Neutrophil (primary cell): ENCODE results near the gene STK16.
A peak's percentile ranks its signal among the peaks of the same experiment; 100 is the strongest.

Experiments used
- H3K27ac ChIP-seq: fragments of 200-600 bp; sonication (generic); 2 replicates; pipeline ENCODE4 v1.5.1; 2016; ENCODE audit warnings: mild to moderate bottlenecking, moderate library complexity
- H3K27me3 ChIP-seq: fragments of 200-600 bp; sonication (generic); 2 replicates; pipeline ENCODE4 v1.6.0; 2016; ENCODE audit warnings: mild to moderate bottlenecking
- H3K36me3 ChIP-seq: fragments of 200-600 bp; sonication (generic); 2 replicates; pipeline ENCODE4 v1.5.1; 2017
- H3K4me1 ChIP-seq, 2 experiments: fragments of 200-600 bp in 1 of 2; sonication (generic) in 1 of 2; 1 replicate in 1 of 2; 2 replicates in 1 of 2; pipeline versions ENCODE4 v1.5.1 to v1.6.1; 2013 to 2016; ENCODE audit warnings: low read depth in 1 of 2, low read length in 1 of 2, mild to moderate bottlenecking in 1 of 2, moderate library complexity in 1 of 2; ENCODE audit not compliant: control insufficient read depth in 1 of 2, insufficient read depth in 1 of 2
- H3K4me3 ChIP-seq, 2 experiments: fragments of 200-600 bp in 1 of 2; sonication (generic) in 1 of 2; 1 replicate in 1 of 2; 2 replicates in 1 of 2; pipeline ENCODE4 v1.5.1; 2013 to 2016; ENCODE audit warnings: low read depth in 1 of 2, low read length in 1 of 2, mild to moderate bottlenecking in 1 of 2, moderate library complexity in 1 of 2
- H3K9me3 ChIP-seq: fragments of 200-600 bp; sonication (generic); 2 replicates; pipeline ENCODE4 v1.5.1; 2016
- TF ChIP-seq, protein P1 (sequence below): fragments of 200-600 bp; sonication (generic); IDR thresholded peaks from 2 replicates; pipeline ENCODE4 v1.5.1; 2016; ENCODE audit warnings: antibody characterized with exemption

The STK16 gene

DNA sequence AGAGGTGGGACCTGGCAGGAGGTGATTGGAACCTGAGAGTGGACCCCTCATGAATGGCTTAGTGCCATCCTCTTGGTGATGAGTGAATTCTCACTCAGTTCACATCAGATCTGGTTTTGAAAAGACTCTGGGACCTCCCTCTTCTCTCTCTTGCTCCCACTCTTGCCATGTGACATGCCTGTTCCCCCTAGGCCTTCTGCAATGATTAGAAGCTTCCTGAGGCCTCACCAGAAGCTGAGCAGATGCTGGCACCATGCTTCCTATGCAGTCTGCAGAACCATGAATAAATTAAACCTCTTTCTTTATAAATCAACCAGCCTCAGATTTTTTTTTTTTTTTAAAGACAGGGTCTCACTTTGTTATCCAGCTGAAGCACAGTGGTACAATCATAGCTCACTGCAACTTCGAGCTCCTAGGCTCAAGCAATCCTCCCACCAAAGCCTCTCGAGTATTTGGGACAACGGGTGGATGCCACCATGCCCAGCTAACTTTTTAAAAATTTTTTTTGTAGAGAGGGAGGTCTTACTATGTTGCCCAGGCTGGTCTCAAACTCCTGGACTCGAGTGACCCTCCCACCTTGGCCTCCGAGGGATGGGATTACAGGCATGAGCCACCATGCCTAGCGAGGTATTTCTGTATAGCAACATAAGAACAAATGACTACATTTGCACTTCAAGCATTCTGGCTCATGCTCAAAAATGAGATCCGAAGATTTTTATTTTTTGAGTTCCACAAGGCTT, 40.7 kb upstream of the STK16 start:
- Histone ChIP-seq H3K27me3 (peaks cover 3% of the 10 kb centered on the region), H3K9me3 (no peaks in the 10 kb centered on the region), H3K27ac (no peak overlapping the region), H3K36me3 (peaks cover 20% of the 10 kb centered on the region), H3K4me3 (no peak overlapping the region), H3K4me1 (peaks cover 33 to 37% of the 10 kb centered on the region in 2 experiments)
- TF ChIP-seq, protein P1, sequence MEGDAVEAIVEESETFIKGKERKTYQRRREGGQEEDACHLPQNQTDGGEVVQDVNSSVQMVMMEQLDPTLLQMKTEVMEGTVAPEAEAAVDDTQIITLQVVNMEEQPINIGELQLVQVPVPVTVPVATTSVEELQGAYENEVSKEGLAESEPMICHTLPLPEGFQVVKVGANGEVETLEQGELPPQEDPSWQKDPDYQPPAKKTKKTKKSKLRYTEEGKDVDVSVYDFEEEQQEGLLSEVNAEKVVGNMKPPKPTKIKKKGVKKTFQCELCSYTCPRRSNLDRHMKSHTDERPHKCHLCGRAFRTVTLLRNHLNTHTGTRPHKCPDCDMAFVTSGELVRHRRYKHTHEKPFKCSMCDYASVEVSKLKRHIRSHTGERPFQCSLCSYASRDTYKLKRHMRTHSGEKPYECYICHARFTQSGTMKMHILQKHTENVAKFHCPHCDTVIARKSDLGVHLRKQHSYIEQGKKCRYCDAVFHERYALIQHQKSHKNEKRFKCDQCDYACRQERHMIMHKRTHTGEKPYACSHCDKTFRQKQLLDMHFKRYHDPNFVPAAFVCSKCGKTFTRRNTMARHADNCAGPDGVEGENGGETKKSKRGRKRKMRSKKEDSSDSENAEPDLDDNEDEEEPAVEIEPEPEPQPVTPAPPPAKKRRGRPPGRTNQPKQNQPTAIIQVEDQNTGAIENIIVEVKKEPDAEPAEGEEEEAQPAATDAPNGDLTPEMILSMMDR = no peak

DNA sequence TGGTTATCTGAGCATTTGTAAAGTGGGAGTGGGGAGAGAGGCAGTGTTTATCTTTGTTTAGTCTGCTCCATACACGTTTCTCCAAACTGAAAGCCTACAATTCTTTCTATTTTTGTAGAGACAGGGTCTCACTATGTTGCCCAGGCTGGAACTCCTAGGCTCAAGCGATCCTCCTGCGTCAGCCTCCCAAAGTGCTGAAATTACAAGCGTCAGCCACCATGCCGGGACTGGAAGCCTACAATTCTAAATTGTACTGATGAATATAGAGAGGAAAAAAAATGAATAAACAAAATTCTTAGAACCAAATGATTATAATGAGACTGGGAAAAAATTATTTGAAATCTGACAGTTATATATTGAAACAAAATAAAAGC, 40.1 kb upstream of the STK16 start:
- H3K4me1 ChIP-seq = peaks cover 39 to 43% of the 10 kb centered on the region in 2 experiments
- peaks cover 21% of the 10 kb centered on the region for H3K36me3 ChIP-seq
- no peak overlapping the region for H3K4me3 ChIP-seq
- no peaks in the 10 kb centered on the region for H3K27me3 ChIP-seq
- H3K27ac ChIP-seq = no peak overlapping the region
- TF ChIP-seq, protein P1 = no peak
- no peaks in the 10 kb centered on the region for H3K9me3 ChIP-seq

DNA sequence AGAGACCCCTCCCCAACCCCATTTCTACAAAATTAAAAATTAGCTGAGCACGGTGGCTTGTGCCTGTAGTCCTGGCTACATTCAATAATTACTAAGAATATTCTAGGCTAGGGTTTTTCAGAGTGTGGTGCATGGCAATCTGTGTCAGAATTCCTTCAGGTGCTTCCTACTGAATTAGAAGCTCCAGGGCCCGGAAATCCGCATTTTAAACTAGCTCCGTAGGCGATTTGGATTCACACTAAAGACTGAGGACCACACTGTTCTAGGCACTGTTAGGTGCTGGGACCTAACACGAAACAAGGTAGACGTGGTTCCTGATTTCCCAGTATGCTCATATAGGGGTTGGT, 39.3 kb upstream of the STK16 start:
- TF ChIP-seq, protein P1 = no peak
- Histone ChIP-seq H3K9me3 (no peaks in the 10 kb centered on the region), H3K4me3 (peak overlapping the region; percentile 93 to 95), H3K27me3 (no peaks in the 10 kb centered on the region), H3K27ac (peak overlapping the region; percentile 96), H3K4me1 (peaks cover 47 to 51% of the 10 kb centered on the region in 2 experiments), H3K36me3 (peaks cover 28% of the 10 kb centered on the region)

DNA sequence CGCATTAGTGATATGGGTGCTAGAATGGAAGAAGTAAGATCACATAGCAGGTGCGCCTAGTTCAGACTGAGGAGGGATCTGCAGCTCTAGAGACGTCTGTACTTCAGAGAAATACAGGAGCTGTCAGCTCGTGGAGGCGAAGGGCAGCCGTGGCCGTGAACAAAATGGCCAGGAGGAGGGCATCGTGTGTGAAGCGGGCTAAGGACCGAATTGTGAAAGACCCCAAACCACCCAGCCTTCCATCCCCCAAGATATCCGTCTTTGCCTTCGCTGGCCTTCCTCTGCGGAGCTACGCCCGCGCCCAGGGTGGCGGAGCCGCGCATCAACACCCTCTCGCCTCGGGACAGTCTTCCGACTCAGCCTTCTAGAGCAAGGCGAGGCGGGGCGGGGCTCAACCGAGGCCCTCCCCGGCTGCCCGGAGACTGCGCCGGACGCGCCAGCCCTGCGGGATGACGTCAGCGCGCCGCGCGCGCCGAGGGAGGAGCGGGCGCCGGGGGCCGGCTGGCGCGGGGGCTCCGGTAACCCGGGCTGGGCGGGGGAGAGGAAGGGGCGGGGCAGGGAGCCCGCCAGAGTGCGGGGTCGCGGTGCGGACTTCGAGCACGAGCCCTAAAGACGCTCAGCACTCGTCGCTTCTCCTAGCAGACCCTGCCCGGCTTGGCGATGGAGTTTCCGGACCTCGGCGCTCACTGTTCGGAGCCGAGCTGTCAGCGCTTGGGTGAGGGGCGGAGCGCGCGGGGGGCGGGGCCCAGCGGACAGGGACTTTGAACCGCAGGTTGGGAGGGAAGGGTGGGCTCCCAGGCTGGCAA, 38.7 kb upstream of the STK16 start, which contains the start of gene ZFAND2B:
Gene ZFAND2B (plus strand): TSS at position 455 of the 806 bp plus-strand sequence. CDS start 206 bp downstream, at position 661.
- H3K4me1 ChIP-seq = peaks cover 53 to 55% of the 10 kb centered on the region in 2 experiments
- no peaks in the 10 kb centered on the region for H3K27me3 ChIP-seq
- H3K4me3 ChIP-seq = peak within 1 kb of the TSS; percentile 93 to 95
- peak within 1 kb of the TSS; percentile 96 for H3K27ac ChIP-seq
- peaks cover 28% of the 10 kb centered on the region for H3K36me3 ChIP-seq
- TF ChIP-seq, protein P1 = peak; percentile 76
- no peaks in the 10 kb centered on the region for H3K9me3 ChIP-seq

DNA sequence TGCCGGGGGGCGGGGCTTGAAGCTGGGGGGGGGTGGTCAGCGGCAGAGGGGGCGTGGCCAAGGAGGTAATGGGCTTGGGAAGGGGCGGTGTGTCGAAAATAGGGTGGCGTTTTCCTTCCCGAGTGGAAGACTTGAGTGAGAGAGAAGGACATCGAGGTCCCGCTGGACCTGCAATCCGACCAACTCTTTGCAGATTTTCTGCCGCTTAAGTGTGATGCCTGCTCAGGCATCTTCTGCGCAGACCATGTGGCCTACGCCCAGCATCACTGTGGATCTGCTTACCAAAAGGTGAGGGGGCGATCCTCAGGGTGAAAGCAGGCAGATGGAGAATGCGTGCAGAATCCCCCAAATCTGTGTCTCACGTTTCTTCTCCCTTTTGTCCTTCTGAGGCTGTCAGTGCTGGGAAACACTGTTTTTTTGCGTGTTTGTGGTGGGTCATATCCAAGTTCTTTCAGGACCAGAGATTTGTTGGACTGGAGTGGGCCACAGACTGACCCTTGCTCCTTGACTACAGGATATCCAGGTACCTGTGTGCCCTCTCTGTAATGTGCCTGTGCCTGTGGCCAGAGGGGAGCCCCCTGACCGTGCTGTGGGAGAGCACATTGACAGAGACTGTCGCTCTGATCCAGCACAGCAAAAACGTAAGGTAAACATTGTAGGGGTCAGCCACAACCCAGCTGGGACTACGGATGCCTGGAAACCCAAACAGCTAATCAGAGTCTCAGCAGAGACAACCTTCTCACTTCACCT, 38.0 kb upstream of the STK16 start:
- H3K36me3 ChIP-seq = peaks cover 30% of the 10 kb centered on the region
- H3K4me3 ChIP-seq = peak overlapping the region; percentile 93 to 95
- peak overlapping the region; percentile 96 for H3K27ac ChIP-seq
- no peaks in the 10 kb centered on the region for H3K27me3 ChIP-seq
- peaks cover 54 to 59% of the 10 kb centered on the region in 2 experiments for H3K4me1 ChIP-seq
- TF ChIP-seq, protein P1 = no peak
- no peaks in the 10 kb centered on the region for H3K9me3 ChIP-seq
